ENCODE data around the gene HCFC1R1. TPM values are rescaled to one million over a fixed set of nuclear protein-coding genes. Genes with fewer than 3 reads are reported as not detected.
"Not testable (repeated sequence)": the region's sequence is repeated elsewhere in the genome, so short reads cannot be mapped to it uniquely, and the experiment has no call there.

HCFC1R1 gene
- total RNA-seq: 100 to 1,000 TPM in 1 of 9 donors, 10 to 100 TPM in 8; 35.4 to 138 (median 62.7) TPM
- polyA plus RNA-seq: 100 to 1,000 TPM in 2 of 3 donors, 10 to 100 TPM in 1; 29.7 to 609 (median 462) TPM
- long read RNA-seq, donor 1, transcript HCFC1R1-206 (3 exons, 618 nt): minor isoform, 6 of 38 reads
- long read RNA-seq, donor 1, transcript HCFC1R1-201 (4 exons, 965 nt): major isoform, 24 of 38 reads
- long read RNA-seq, donor 1, partial matches to known transcripts: 0 of 38 reads
- long read RNA-seq, donor 1, other reads (novel, unspliced or antisense): 0 of 38 reads
- long read RNA-seq, donor 2, transcript HCFC1R1-208 (2 exons, 1,365 nt): minor isoform, 5 of 30 reads
- long read RNA-seq, donor 2, transcript HCFC1R1-206 (3 exons, 618 nt): minor isoform, 6 of 30 reads
- long read RNA-seq, donor 2, transcript HCFC1R1-201 (4 exons, 965 nt): major isoform, 16 of 30 reads
- long read RNA-seq, donor 2, partial matches to known transcripts: 0 of 30 reads
- long read RNA-seq, donor 2, other reads (novel, unspliced or antisense): 0 of 30 reads
- long read RNA-seq, donor 3, transcript HCFC1R1-201 (4 exons, 965 nt): major isoform, 15 of 30 reads
- long read RNA-seq, donor 3, transcript HCFC1R1-206 (3 exons, 618 nt): minor isoform, 6 of 30 reads
- long read RNA-seq, donor 3, transcript HCFC1R1-208 (2 exons, 1,365 nt): minor isoform, 5 of 30 reads
- long read RNA-seq, donor 3, partial matches to known transcripts: 0 of 30 reads
- long read RNA-seq, donor 3, other reads (novel, unspliced or antisense): 0 of 30 reads
- long read RNA-seq, donor 4, transcript HCFC1R1-201 (4 exons, 965 nt): major isoform, 26 of 34 reads
- long read RNA-seq, donor 4, partial matches to known transcripts: 0 of 34 reads
- long read RNA-seq, donor 4, other reads (novel, unspliced or antisense): 2 of 34 reads
- long read RNA-seq, donor 5, transcript HCFC1R1-201 (4 exons, 965 nt): major isoform, 55 of 78 reads
- long read RNA-seq, donor 5, transcript HCFC1R1-205 (5 exons, 495 nt): minor isoform, 6 of 78 reads
- long read RNA-seq, donor 5, partial matches to known transcripts: 4 of 78 reads
- long read RNA-seq, donor 5, other reads (novel, unspliced or antisense): 5 of 78 reads
- long read RNA-seq, donor 6, transcript HCFC1R1-206 (3 exons, 618 nt): minor isoform, 6 of 73 reads
- long read RNA-seq, donor 6, transcript HCFC1R1-208 (2 exons, 1,365 nt): minor isoform, 6 of 73 reads
- long read RNA-seq, donor 6, transcript HCFC1R1-201 (4 exons, 965 nt): major isoform, 46 of 73 reads
- long read RNA-seq, donor 6, partial matches to known transcripts: 6 of 73 reads
- long read RNA-seq, donor 6, other reads (novel, unspliced or antisense): 5 of 73 reads
- long read RNA-seq, donor 7, transcript HCFC1R1-201 (4 exons, 965 nt): major isoform, 10 of 15 reads
- long read RNA-seq, donor 7, partial matches to known transcripts: 0 of 15 reads
- long read RNA-seq, donor 7, other reads (novel, unspliced or antisense): 0 of 15 reads
- long read RNA-seq, donor 8, transcript HCFC1R1-201 (4 exons, 965 nt): major isoform, 21 of 33 reads
- long read RNA-seq, donor 8, partial matches to known transcripts: 0 of 33 reads
- long read RNA-seq, donor 8, other reads (novel, unspliced or antisense): 0 of 33 reads
- long read RNA-seq, donor 9, transcript HCFC1R1-201 (4 exons, 965 nt): major isoform, 9 of 15 reads
- long read RNA-seq, donor 9, partial matches to known transcripts: 0 of 15 reads
- long read RNA-seq, donor 9, other reads (novel, unspliced or antisense): 0 of 15 reads
- long read RNA-seq, donor 10, transcript HCFC1R1-201 (4 exons, 965 nt): major isoform, 10 of 21 reads
- long read RNA-seq, donor 10, partial matches to known transcripts: 6 of 21 reads
- long read RNA-seq, donor 10, other reads (novel, unspliced or antisense): 0 of 21 reads

GRCh38 chr16:3023669-3024478, at the start of gene HCFC1R1, which contains the start of gene THOC6:
Gene HCFC1R1, minus strand, starts transcription at chr16:3023942. Its CDS starts 1 bp downstream, at chr16:3023941.
Gene THOC6, plus strand, starts transcription at chr16:3024035. Its CDS starts 292 bp downstream, at chr16:3024327.
- H3K27ac ChIP-seq: peak within 1 kb of the TSS; percentile 88 to 99 (median 97)
- peak; percentile 96 to 99 (median 98) for DNase-seq
- H3K4me3 ChIP-seq: peak within 1 kb of the TSS; percentile 56 to 96 (median 70)
- TF ChIP-seq POLR2A (IDR thresholded peaks at IDR 0.05) (peak; percentile 71 to 81), CTCF (IDR thresholded peaks at IDR 0.05) (peak in 2 of 6 experiments; percentile 6 to 16)
- H3K36me3 ChIP-seq (replicated peaks in 1 of 2): peaks cover 0 to 16% of the 10 kb centered on the region in 2 donors
- WGBS, 4 donors: 0% methylated on average over 14 to 69 of the region's 69 CpGs
- no peaks in the 10 kb centered on the region for H3K9me3 ChIP-seq (replicated peaks in 1 of 3)
- no peaks in the 10 kb centered on the region for H3K27me3 ChIP-seq
- H3K4me1 ChIP-seq (replicated peaks in 1 of 2): peaks cover 29 to 58% of the 10 kb centered on the region in 2 donors
- intact Hi-C loops (cut with DNase I): no loop called here

GRCh38 chr16:3073448-3073847, 49.7 kb upstream of the HCFC1R1 start:
- DNase-seq: no peak
- H3K27me3 ChIP-seq: no peaks in the 10 kb centered on the region
- no peak overlapping the region for H3K27ac ChIP-seq
- no peaks in the 10 kb centered on the region for H3K36me3 ChIP-seq (replicated peaks in 1 of 2)
- H3K4me1 ChIP-seq (replicated peaks in 1 of 2): no peaks in the 10 kb centered on the region
- WGBS, 4 donors: 72 to 84% (median 76%) methylated on average over 7 of the region's 7 CpGs
- H3K4me3 ChIP-seq: no peak overlapping the region
- intact Hi-C loops (cut with DNase I): loop anchor here in 1 of 2 donors (10.0 kb wide), 1 partner anchor 269 kb away; no protein-coding TSS in a partner anchor
- no peak for TF ChIP-seq POLR2A (IDR thresholded peaks at IDR 0.05)
- no peak for TF ChIP-seq CTCF (IDR thresholded peaks at IDR 0.05)
- H3K9me3 ChIP-seq (replicated peaks in 1 of 3): no peaks in the 10 kb centered on the region

- H3K4me3 ChIP-seq; H3K36me3 ChIP-seq (replicated peaks in 1 of 2); H3K9me3 ChIP-seq (replicated peaks in 1 of 3); DNase-seq; H3K27me3 ChIP-seq; H3K4me1 ChIP-seq (replicated peaks in 1 of 2); H3K27ac ChIP-seq: not testable (repeated sequence)
- intact Hi-C loops (cut with DNase I): loop anchor here in 1 of 2 donors (10.0 kb wide), 1 partner anchor 268 kb away; no protein-coding TSS in a partner anchor
- WGBS, 4 donors: 68 to 86% (median 73%) methylated on average over 6 to 16 of the region's 18 CpGs
Measured at GRCh38 chr16:3072576-3073263, 49.0 kb upstream of the HCFC1R1 start.

- not testable (repeated sequence) for H3K36me3 ChIP-seq (replicated peaks in 1 of 2); H3K9me3 ChIP-seq (replicated peaks in 1 of 3); H3K4me1 ChIP-seq (replicated peaks in 1 of 2); H3K4me3 ChIP-seq; H3K27ac ChIP-seq; DNase-seq; H3K27me3 ChIP-seq
- WGBS, 4 donors: 60 to 85% (median 71%) methylated on average over 3 to 4 of the region's 4 CpGs
- intact Hi-C loops (cut with DNase I): loop anchor here in 1 of 2 donors (10.0 kb wide), 1 partner anchor 267 kb away; no protein-coding TSS in a partner anchor
Measured at GRCh38 chr16:3072148-3072547, 48.4 kb upstream of the HCFC1R1 start.

Measured in adrenal gland (tissue), 19 donors.